ENCODE measurements around the gene SKAP1.

- TF ChIP-seq, protein P1, sequence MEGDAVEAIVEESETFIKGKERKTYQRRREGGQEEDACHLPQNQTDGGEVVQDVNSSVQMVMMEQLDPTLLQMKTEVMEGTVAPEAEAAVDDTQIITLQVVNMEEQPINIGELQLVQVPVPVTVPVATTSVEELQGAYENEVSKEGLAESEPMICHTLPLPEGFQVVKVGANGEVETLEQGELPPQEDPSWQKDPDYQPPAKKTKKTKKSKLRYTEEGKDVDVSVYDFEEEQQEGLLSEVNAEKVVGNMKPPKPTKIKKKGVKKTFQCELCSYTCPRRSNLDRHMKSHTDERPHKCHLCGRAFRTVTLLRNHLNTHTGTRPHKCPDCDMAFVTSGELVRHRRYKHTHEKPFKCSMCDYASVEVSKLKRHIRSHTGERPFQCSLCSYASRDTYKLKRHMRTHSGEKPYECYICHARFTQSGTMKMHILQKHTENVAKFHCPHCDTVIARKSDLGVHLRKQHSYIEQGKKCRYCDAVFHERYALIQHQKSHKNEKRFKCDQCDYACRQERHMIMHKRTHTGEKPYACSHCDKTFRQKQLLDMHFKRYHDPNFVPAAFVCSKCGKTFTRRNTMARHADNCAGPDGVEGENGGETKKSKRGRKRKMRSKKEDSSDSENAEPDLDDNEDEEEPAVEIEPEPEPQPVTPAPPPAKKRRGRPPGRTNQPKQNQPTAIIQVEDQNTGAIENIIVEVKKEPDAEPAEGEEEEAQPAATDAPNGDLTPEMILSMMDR (IDR thresholded peaks at IDR 0.05; ENCODE audit: insufficient read depth, low read length, poor library complexity, severe bottlenecking): peak; percentile 60
- TF ChIP-seq EZH2phosphoT487 (conservative IDR thresholded peaks at IDR 0.05; ENCODE audit: low read length): no peak
Measured at GRCh38 chr17:48262982-48263730, 166.9 kb downstream of the SKAP1 start.

Data from SU-DHL-6 (cell line).